Activated CD8-positive, alpha-beta memory T cell treated with anti-CD3 and anti-CD28 coated beads for 4 hours (primary cell): ENCODE results near the gene EYA3.

Experiments
- DNase-seq, 2 donors: peaks; one replicate each; pipeline ENCODE4 v3.0.0-alpha.2; 2020; ENCODE audit warnings: low read depth in 2 of 2

Gene EYA3

GRCh38 chr1:27970401-27970800 is 118.0 kb downstream of the EYA3 start:
- DNase-seq, result no peak

- no peak for DNase-seq
Measured at GRCh38 chr1:27968692-27969091, 119.7 kb downstream of the EYA3 start.

- DNase-seq, result no peak
Measured at GRCh38 chr1:27967884-27968466, 120.4 kb downstream of the EYA3 start.

GRCh38 chr1:27967106-27967883 is 121.1 kb downstream of the EYA3 start:
- no peak for DNase-seq

- DNase-seq, result no peak
Measured at GRCh38 chr1:27966402-27967105, 121.9 kb downstream of the EYA3 start.

GRCh38 chr1:27963393-27963792 is 125.0 kb downstream of the EYA3 start:
- DNase-seq, result no peak

- no peak for DNase-seq
Measured at GRCh38 chr1:27961646-27962221, 126.7 kb downstream of the EYA3 start.

GRCh38 chr1:27960762-27961645 is 127.4 kb downstream of the EYA3 start:
- DNase-seq, result no peak

GRCh38 chr1:27959792-27960603 is 128.4 kb downstream of the EYA3 start, which contains the start of gene XKR8:
XKR8 (plus strand) TSS chr1:27959973; CDS start chr1:27960070, 97 bp downstream.
- peak; percentile 71 to 72 for DNase-seq

GRCh38 chr1:27958513-27958912 is 129.9 kb downstream of the EYA3 start:
- DNase-seq, result no peak

GRCh38 chr1:27957655-27958054 is 130.8 kb downstream of the EYA3 start:
- no peak for DNase-seq

- DNase-seq, result no peak
Measured at GRCh38 chr1:27956761-27957160, 131.6 kb downstream of the EYA3 start.

GRCh38 chr1:27955076-27955475 is 133.3 kb downstream of the EYA3 start:
- DNase-seq, result no peak

- no peak for DNase-seq
Measured at GRCh38 chr1:27954186-27954585, 134.2 kb downstream of the EYA3 start.

- DNase-seq, result no peak
Measured at GRCh38 chr1:27952147-27952546, 136.3 kb downstream of the EYA3 start.

- DNase-seq, result no peak
Measured at GRCh38 chr1:27951396-27951795, 137.0 kb downstream of the EYA3 start.

- DNase-seq, result no peak
Measured at GRCh38 chr1:27949027-27949426, 139.4 kb downstream of the EYA3 start.

GRCh38 chr1:27945020-27945419 is 143.4 kb downstream of the EYA3 start:
- DNase-seq, result no peak

- no peak for DNase-seq
Measured at GRCh38 chr1:27941671-27942540, 146.5 kb downstream of the EYA3 start.
